IMR-90 (cell line): ENCODE data around the gene MSI2. TPM values are rescaled to one million over a fixed set of nuclear protein-coding genes. Genes with fewer than 3 reads are reported as not detected.

Experiments
- ATAC-seq: fragments of 200-7000 bp; cut with Tn5 transposase; 2 replicates; pipeline ENCODE4 v1.9.1; 2020; ENCODE audit warnings: low read depth, mild to moderate bottlenecking, moderate library complexity
- BruUV-seq: library from RNA; stranded (reverse); fragments of 400-500 nt; replicated peaks from 2 replicates; lab custom pipeline; 2021; lab: Mats Ljungman, UMichigan
- CTCF ChIA-PET: fragments of 300-600 bp; formaldehyde crosslinking; extraction: SDS; loops from one replicate; lab custom pipeline; 2021; ENCODE audit warnings: antibody characterized with exemption; lab: Yijun Ruan, JAX
- POLR2A ChIA-PET: fragments of 300-600 bp; sonication (Branson Sonifier 250); formaldehyde crosslinking; loops from one replicate; lab custom pipeline; 2022; ENCODE audit warnings: antibody characterized with exemption; ENCODE audit not compliant: unreplicated experiment; lab: Charles Lee
- DNase-seq: peaks from one replicate; pipeline ENCODE4 v3.0.0; 2013
- H2AFZ ChIP-seq: replicated peaks from 2 replicates; pipeline ENCODE3; 2013; ENCODE audit warnings: low read length, mild to moderate bottlenecking; ENCODE audit not compliant: poor library complexity
- H2AK5ac ChIP-seq: 2 replicates; pipeline ENCODE4 v1.6.1; 2013; ENCODE audit warnings: low read depth, low read length, inconsistent platforms
- H2AK9ac ChIP-seq: replicated peaks from 2 replicates; pipeline ENCODE3; 2013; ENCODE audit warnings: mild to moderate bottlenecking, low read depth, low read length, moderate library complexity; ENCODE audit not compliant: poor library complexity
- H2BK120ac ChIP-seq: 2 replicates; pipeline ENCODE4 v1.6.1; 2013; ENCODE audit warnings: low read depth, low read length, inconsistent platforms
- H2BK15ac ChIP-seq: 3 replicates; pipeline ENCODE4 v1.6.1; 2013; ENCODE audit warnings: low read depth, low read length, inconsistent platforms
- H2BK20ac ChIP-seq: 2 replicates; pipeline ENCODE4 v1.6.1; 2013; ENCODE audit warnings: low read depth, mild to moderate bottlenecking, inconsistent platforms, low read length, moderate library complexity
- H2BK5ac ChIP-seq: 2 replicates; pipeline ENCODE4 v1.6.1; 2013; ENCODE audit warnings: mild to moderate bottlenecking, low read depth, low read length, inconsistent platforms; ENCODE audit not compliant: poor library complexity, severe bottlenecking
- H3K14ac ChIP-seq: replicated peaks from 2 replicates; pipeline ENCODE4 v1.6.1; 2013; ENCODE audit warnings: low read depth, low read length, inconsistent platforms
- H3K18ac ChIP-seq: 2 replicates; pipeline ENCODE4 v1.6.1; 2013; ENCODE audit warnings: low read depth, low read length, control low read depth
- H3K23ac ChIP-seq: 2 replicates; pipeline ENCODE4 v1.6.1; 2013; ENCODE audit warnings: low read depth, low read length, inconsistent platforms
- H3K27ac ChIP-seq: 2 replicates; pipeline ENCODE4 v1.5.1; 2013; ENCODE audit warnings: mild to moderate bottlenecking, control low read depth, low read length; ENCODE audit not compliant: insufficient read depth
- H3K27me3 ChIP-seq: 2 replicates; pipeline ENCODE4 v1.6.1; 2013; ENCODE audit warnings: low read length; ENCODE audit not compliant: control insufficient read depth, insufficient read depth
- H3K36me3 ChIP-seq: 2 replicates; pipeline ENCODE4 v1.6.1; 2013; ENCODE audit warnings: low read length, mixed read lengths; ENCODE audit not compliant: control insufficient read depth, insufficient read depth
- H3K4ac ChIP-seq: 2 replicates; pipeline ENCODE4 v1.6.1; 2013; ENCODE audit warnings: low read depth, low read length, inconsistent platforms
- H3K4me1 ChIP-seq: 2 replicates; pipeline ENCODE4 v1.6.1; 2013; ENCODE audit warnings: low read length, mixed read lengths; ENCODE audit not compliant: control insufficient read depth, insufficient read depth
- H3K4me2 ChIP-seq: 2 replicates; pipeline ENCODE4 v1.6.1; 2013; ENCODE audit warnings: low read depth, mild to moderate bottlenecking, control low read depth, low read length, moderate library complexity
- H3K4me3 ChIP-seq: 2 replicates; pipeline ENCODE4 v1.5.1; 2013; ENCODE audit warnings: low read depth, mild to moderate bottlenecking, control low read depth, low read length, moderate library complexity; ENCODE audit not compliant: insufficient read depth
- H3K56ac ChIP-seq: 2 replicates; pipeline ENCODE4 v1.6.1; 2013; ENCODE audit warnings: low read length, inconsistent platforms; ENCODE audit not compliant: insufficient read depth; ENCODE audit errors: extremely low read depth
- H3K79me1 ChIP-seq, 2 experiments: 2 replicates each; pipeline ENCODE4 v1.6.1; 2013; ENCODE audit warnings: low read length in 2 of 2, inconsistent platforms in 1 of 2, low read depth in 1 of 2
- H3K9ac ChIP-seq: 2 replicates; pipeline ENCODE4 v1.6.1; 2013; ENCODE audit warnings: low read depth, low read length, control low read depth
- H3K9me1 ChIP-seq: 2 replicates; pipeline ENCODE4 v1.6.1; 2013; ENCODE audit warnings: low read length, inconsistent platforms; ENCODE audit not compliant: insufficient read depth
- H3K9me3 ChIP-seq: 2 replicates; pipeline ENCODE4 v1.6.1; 2013; ENCODE audit warnings: low read length; ENCODE audit not compliant: control insufficient read depth, insufficient read depth
- H4K20me1 ChIP-seq: 2 replicates; pipeline ENCODE4 v1.6.1; 2013; ENCODE audit warnings: low read length, inconsistent platforms; ENCODE audit not compliant: insufficient read depth
- H4K5ac ChIP-seq: 2 replicates; pipeline ENCODE4 v1.6.1; 2013; ENCODE audit warnings: mild to moderate bottlenecking, low read depth, low read length, control low read depth
- H4K8ac ChIP-seq, 2 experiments: 2 replicates each; pipeline ENCODE4 v1.6.1; 2013; ENCODE audit warnings: low read depth in 2 of 2, low read length in 2 of 2, control low read depth in 1 of 2, inconsistent platforms in 1 of 2
- H4K91ac ChIP-seq: 2 replicates; pipeline ENCODE4 v1.6.1; 2013; ENCODE audit warnings: low read depth, low read length, inconsistent platforms; ENCODE audit not compliant: insufficient read depth
- BHLHE40 ChIP-seq: fragments of 150-350 bp; IDR thresholded peaks from 2 replicates; pipeline ENCODE4 v1.6.1; 2016; ENCODE audit warnings: mild to moderate bottlenecking, low read depth, low read length
- CHD1 ChIP-seq: IDR thresholded peaks from 2 replicates; pipeline ENCODE4 v1.6.1; 2012; ENCODE audit warnings: low read depth, low read length, improper control_type of control experiment
- FOS ChIP-seq: fragments of 150-350 bp; IDR thresholded peaks from 2 replicates; pipeline ENCODE4 v1.6.1; 2016; ENCODE audit warnings: low read depth, low read length
- NFE2L2 ChIP-seq: fragments of 150-350 bp; IDR thresholded peaks from 2 replicates; pipeline ENCODE4 v1.6.1; 2016; ENCODE audit warnings: low read depth, mild to moderate bottlenecking, low read length
- RAD21 ChIP-seq: IDR thresholded peaks from 2 replicates; pipeline ENCODE4 v1.6.1; 2012; ENCODE audit warnings: low read length, improper control_type of control experiment
- RCOR1 ChIP-seq: IDR thresholded peaks from 2 replicates; pipeline ENCODE4 v1.6.1; 2012; ENCODE audit warnings: mild to moderate bottlenecking, low read length, improper control_type of control experiment; ENCODE audit not compliant: insufficient replicate concordance
- RFX5 ChIP-seq: IDR thresholded peaks from 2 replicates; pipeline ENCODE4 v1.8.0; 2012; ENCODE audit warnings: low read depth, mild to moderate bottlenecking, low read length, moderate library complexity
- SMC3 ChIP-seq: fragments of 150-350 bp; IDR thresholded peaks from 2 replicates; pipeline ENCODE4 v1.6.1; 2016; ENCODE audit warnings: low read depth, mild to moderate bottlenecking, antibody characterized with exemption, low read length, moderate library complexity
- WGBS, 2 experiments: methylation state at CpG; one replicate each; pipeline versions ENCODE4 v1.1.5 to v1.1.7; 2013; ENCODE audit warnings: missing lambda C conversion rate in 2 of 2; ENCODE audit not compliant: insufficient read length in 1 of 2; ENCODE audit errors: extremely low coverage in 2 of 2; 5-methylcytosine and 5-hydroxymethylcytosine counted together
- dilution Hi-C: fragments of 300-500 bp; cut with HindIII; formaldehyde crosslinking; loops from one replicate; pipeline ENCODE4 v1.14.3; 2018; ENCODE audit warnings: low sequenced_read_pairs; ENCODE audit not compliant: unreplicated experiment
- in situ Hi-C: fragments of 300-500 bp; cut with MboI; formaldehyde crosslinking; loops from 3 replicates; pipeline ENCODE4 v1.14.3; 2019; ENCODE audit warnings: low sequenced_read_pairs, inconsistent platforms, mixed read lengths
- intact Hi-C: fragments of 100-400 bp; cut with micrococcal nuclease; formaldehyde crosslinking; loops from 2 replicates; pipeline ENCODE4 v1.10.0; 2022
- polyA plus RNA-seq, 3 experiments: library from polyadenylated mRNA; depleted of rRNA; stranded (reverse); fragments of >200 nt; gene quantifications; 2 replicates each; pipeline ENCODE4 v1.2.3, GENCODE V29; 2012; ENCODE audit warnings: low replicate concordance in 1 of 3
- total RNA-seq: library from RNA; depleted of rRNA; stranded (reverse); fragments of >200 nt; gene quantifications from 2 replicates; pipeline ENCODE4 v1.2.3, GENCODE V29; 2012
- TF ChIP-seq, protein P1 (sequence below): conservative IDR thresholded peaks from 2 replicates; pipeline ENCODE4 v1.5.1; 2012; ENCODE audit warnings: mild to moderate bottlenecking, low read depth, low read length, improper control_type of control experiment
- TF ChIP-seq, protein P2 (sequence below): fragments of 150-350 bp; IDR thresholded peaks from 2 replicates; pipeline ENCODE4 v1.6.1; 2016; ENCODE audit warnings: low read depth, mild to moderate bottlenecking, low read length, moderate library complexity, borderline replicate concordance
- TF ChIP-seq, protein P3 (sequence below): fragments of 150-350 bp; IDR thresholded peaks from 2 replicates; pipeline ENCODE4 v1.6.1; 2017; ENCODE audit warnings: mild to moderate bottlenecking, antibody characterized with exemption, low read length, low read depth

The MSI2 gene
- total and polyA plus RNA-seq, 2 of the 4 experiments (the other 2 are of a cell fraction): 13.0 to 16.0 TPM

DNA sequence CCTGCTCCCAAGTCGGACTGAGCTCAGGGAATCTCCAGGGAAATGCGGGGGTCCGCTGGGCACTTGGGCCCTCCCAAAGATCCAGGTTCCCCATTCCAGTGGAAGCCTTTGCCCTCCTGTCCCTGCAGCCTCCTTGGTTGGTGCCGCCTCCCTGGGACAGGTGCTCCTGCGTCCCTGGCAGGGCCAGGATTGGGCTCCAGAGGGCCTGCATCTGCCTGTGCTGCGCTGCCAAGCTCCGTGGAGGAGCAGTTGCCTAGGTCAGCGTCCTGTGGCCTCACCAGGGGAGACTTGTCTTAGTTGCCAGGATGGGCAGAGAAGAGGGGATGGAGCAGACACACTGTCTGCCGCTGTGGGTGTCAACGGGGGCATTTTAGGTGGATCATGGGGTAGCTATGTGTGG is 67.1 kb downstream of the MSI2 start:
- no peak overlapping the region for H3K4ac ChIP-seq

More for the DNA sequence above, 67.1 kb downstream of the MSI2 start:
- H2AK9ac ChIP-seq: no peak overlapping the region
- H3K4me3 ChIP-seq: no peak overlapping the region
- no peak overlapping the region for H4K5ac ChIP-seq
- H3K56ac ChIP-seq: no peak overlapping the region
- no TSS peak for BruUV-seq
- no peaks in the 10 kb centered on the region for H3K27me3 ChIP-seq
- DNase-seq (no peak), ATAC-seq (no peak)
- H3K27ac ChIP-seq: no peak overlapping the region
- no peaks in the 10 kb centered on the region for H3K4me1 ChIP-seq
- H3K23ac ChIP-seq: no peak overlapping the region
- H2BK15ac ChIP-seq: no peak overlapping the region
- no peak overlapping the region for H2AFZ ChIP-seq
- dilution Hi-C loops: no loop called here
- H3K9me1 ChIP-seq: peaks cover 6% of the 10 kb centered on the region; the same call in 1 of the 2 replicates
- ChIA-PET POLR2A (no interaction called here), CTCF (no interaction called here)
- no peak overlapping the region for H3K4me2 ChIP-seq
- no peak for TF ChIP-seq RCOR1
- no peak for TF ChIP-seq RFX5
- TF ChIP-seq BHLHE40: no peak
- TF ChIP-seq, protein P1, sequence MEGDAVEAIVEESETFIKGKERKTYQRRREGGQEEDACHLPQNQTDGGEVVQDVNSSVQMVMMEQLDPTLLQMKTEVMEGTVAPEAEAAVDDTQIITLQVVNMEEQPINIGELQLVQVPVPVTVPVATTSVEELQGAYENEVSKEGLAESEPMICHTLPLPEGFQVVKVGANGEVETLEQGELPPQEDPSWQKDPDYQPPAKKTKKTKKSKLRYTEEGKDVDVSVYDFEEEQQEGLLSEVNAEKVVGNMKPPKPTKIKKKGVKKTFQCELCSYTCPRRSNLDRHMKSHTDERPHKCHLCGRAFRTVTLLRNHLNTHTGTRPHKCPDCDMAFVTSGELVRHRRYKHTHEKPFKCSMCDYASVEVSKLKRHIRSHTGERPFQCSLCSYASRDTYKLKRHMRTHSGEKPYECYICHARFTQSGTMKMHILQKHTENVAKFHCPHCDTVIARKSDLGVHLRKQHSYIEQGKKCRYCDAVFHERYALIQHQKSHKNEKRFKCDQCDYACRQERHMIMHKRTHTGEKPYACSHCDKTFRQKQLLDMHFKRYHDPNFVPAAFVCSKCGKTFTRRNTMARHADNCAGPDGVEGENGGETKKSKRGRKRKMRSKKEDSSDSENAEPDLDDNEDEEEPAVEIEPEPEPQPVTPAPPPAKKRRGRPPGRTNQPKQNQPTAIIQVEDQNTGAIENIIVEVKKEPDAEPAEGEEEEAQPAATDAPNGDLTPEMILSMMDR: no peak
- no peak for TF ChIP-seq NFE2L2
- no peak for TF ChIP-seq SMC3
- no peak for TF ChIP-seq CHD1
- TF ChIP-seq, protein P2, sequence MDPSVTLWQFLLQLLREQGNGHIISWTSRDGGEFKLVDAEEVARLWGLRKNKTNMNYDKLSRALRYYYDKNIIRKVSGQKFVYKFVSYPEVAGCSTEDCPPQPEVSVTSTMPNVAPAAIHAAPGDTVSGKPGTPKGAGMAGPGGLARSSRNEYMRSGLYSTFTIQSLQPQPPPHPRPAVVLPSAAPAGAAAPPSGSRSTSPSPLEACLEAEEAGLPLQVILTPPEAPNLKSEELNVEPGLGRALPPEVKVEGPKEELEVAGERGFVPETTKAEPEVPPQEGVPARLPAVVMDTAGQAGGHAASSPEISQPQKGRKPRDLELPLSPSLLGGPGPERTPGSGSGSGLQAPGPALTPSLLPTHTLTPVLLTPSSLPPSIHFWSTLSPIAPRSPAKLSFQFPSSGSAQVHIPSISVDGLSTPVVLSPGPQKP: no peak
- no peak for TF ChIP-seq RAD21
- TF ChIP-seq, protein P3, sequence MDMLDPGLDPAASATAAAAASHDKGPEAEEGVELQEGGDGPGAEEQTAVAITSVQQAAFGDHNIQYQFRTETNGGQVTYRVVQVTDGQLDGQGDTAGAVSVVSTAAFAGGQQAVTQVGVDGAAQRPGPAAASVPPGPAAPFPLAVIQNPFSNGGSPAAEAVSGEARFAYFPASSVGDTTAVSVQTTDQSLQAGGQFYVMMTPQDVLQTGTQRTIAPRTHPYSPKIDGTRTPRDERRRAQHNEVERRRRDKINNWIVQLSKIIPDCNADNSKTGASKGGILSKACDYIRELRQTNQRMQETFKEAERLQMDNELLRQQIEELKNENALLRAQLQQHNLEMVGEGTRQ: no peak
- TF ChIP-seq FOS: no peak
- H3K9me3 ChIP-seq: no peaks in the 10 kb centered on the region
- H4K20me1 ChIP-seq: no peaks in the 10 kb centered on the region
- no peak overlapping the region for H3K9ac ChIP-seq
- H2BK5ac ChIP-seq: no peak overlapping the region
- 97% methylated on average over 4 of the region's 10 CpGs; no CpG with 5 or more reads in 1 of the 2 experiments for WGBS, 2 experiments
- no peak overlapping the region for H3K14ac ChIP-seq
- H4K91ac ChIP-seq: no peak overlapping the region
- no peak overlapping the region for H2BK20ac ChIP-seq
- H2BK120ac ChIP-seq: no peak overlapping the region
- H2AK5ac ChIP-seq: no peak overlapping the region
- peaks cover 3% of the 10 kb centered on the region in 2 experiments; a peak in 1 of 4 replicates for H3K79me1 ChIP-seq
- intact Hi-C loops: no loop called here
- peaks cover 2% of the 10 kb centered on the region; the same call in 1 of the 2 replicates for H3K36me3 ChIP-seq
- H4K8ac ChIP-seq: no peak overlapping the region
- in situ Hi-C loops: no loop called here
- H3K18ac ChIP-seq: no peak overlapping the region
